Measurements from ENCODE around the gene RPH3AL.

RPH3AL gene

GRCh38 chr17:306116-306515 lies 46.5 kb downstream of the RPH3AL start:
- no peak overlapping the region for H3K27ac ChIP-seq
- no peak for TF ChIP-seq ZFX (IDR thresholded peaks at IDR 0.05; ENCODE audit: borderline replicate concordance)
- TF ChIP-seq CTCF (IDR thresholded peaks at IDR 0.05), result no peak

- no peak overlapping the region for H3K27ac ChIP-seq
- TF ChIP-seq CTCF (IDR thresholded peaks at IDR 0.05) (no peak), ZFX (IDR thresholded peaks at IDR 0.05; ENCODE audit: borderline replicate concordance) (no peak)
Measured at GRCh38 chr17:305090-305976, 47.3 kb downstream of the RPH3AL start.

- TF ChIP-seq CTCF (IDR thresholded peaks at IDR 0.05) (no peak), ZFX (IDR thresholded peaks at IDR 0.05; ENCODE audit: borderline replicate concordance) (no peak)
- no peak overlapping the region for H3K27ac ChIP-seq
Measured at GRCh38 chr17:304461-304860, 48.1 kb downstream of the RPH3AL start.

- TF ChIP-seq CTCF (IDR thresholded peaks at IDR 0.05), result no peak
- TF ChIP-seq ZFX (IDR thresholded peaks at IDR 0.05; ENCODE audit: borderline replicate concordance), result no peak
Measured at GRCh38 chr17:303168-303567, 49.4 kb downstream of the RPH3AL start.

GRCh38 chr17:302300-302698 lies 50.3 kb downstream of the RPH3AL start:
- TF ChIP-seq ZFX (IDR thresholded peaks at IDR 0.05; ENCODE audit: borderline replicate concordance), result no peak
- no peak for TF ChIP-seq CTCF (IDR thresholded peaks at IDR 0.05)
- H3K27ac ChIP-seq, result no peak overlapping the region

More at GRCh38 chr17:303168-303567, 49.4 kb downstream of the RPH3AL start:
- H3K27ac ChIP-seq, result no peak overlapping the region

GRCh38 chr17:301681-302299 lies 50.8 kb downstream of the RPH3AL start:
- H3K27ac ChIP-seq, result no peak overlapping the region
- no peak for TF ChIP-seq CTCF (IDR thresholded peaks at IDR 0.05)
- TF ChIP-seq ZFX (IDR thresholded peaks at IDR 0.05; ENCODE audit: borderline replicate concordance), result no peak

- TF ChIP-seq CTCF (IDR thresholded peaks at IDR 0.05), result no peak
- no peak for TF ChIP-seq ZFX (IDR thresholded peaks at IDR 0.05; ENCODE audit: borderline replicate concordance)
Measured at GRCh38 chr17:300881-301280, 51.7 kb downstream of the RPH3AL start.

More at GRCh38 chr17:300881-301280, 51.7 kb downstream of the RPH3AL start:
- no peak overlapping the region for H3K27ac ChIP-seq

All from 22Rv1 (cell line).